Stimulated activated CD8-positive, alpha-beta memory T cell treated with anti-CD3 and anti-CD28 coated beads, Interleukin-12 subunit alpha, Interleukin-12 subunit beta, amount 100 ng/mL, for 24 hours (primary cell): ENCODE results near the gene TCF12.

Experiments
- DNase-seq: peaks from one replicate; pipeline ENCODE4 v3.0.0-alpha.2; 2020; ENCODE audit errors: extremely low read depth

TCF12 gene

DNA sequence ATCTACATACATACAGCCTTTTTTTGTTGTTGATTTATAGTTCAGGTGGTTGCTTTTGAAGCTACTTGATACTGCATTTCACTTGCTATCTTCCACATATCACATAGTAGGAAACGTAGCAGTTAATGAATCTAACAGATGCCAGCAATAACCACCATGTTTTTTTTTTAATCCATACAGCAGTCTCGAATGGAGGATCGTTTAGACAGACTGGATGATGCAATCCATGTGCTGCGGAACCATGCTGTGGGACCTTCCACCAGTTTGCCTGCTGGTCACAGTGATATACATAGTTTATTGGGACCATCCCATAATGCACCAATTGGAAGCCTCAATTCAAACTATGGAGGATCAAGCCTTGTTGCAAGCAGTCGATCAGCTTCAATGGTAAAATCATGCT, 334.6 kb downstream of the TCF12 start:
- no peak for DNase-seq

DNA sequence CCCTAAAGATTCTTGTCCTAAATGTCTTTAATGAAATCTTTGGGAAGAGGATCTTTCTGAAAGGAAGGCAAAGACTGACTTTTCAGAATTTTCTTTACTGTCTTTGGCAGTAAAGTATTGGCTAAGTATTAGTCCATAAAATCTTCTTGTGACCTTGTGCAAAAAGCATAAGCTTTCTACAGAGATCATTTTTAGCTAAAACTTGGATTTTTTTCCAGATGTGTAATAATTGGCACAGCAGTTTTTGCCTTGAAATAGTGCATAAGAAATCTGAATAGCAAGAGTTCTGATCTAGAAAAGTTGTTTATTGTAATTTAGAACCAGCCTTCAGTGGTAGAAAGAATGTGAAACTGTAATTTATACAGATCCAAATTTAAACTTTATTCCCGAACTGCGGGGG, 335.1 kb downstream of the TCF12 start:
- no peak for DNase-seq

DNA sequence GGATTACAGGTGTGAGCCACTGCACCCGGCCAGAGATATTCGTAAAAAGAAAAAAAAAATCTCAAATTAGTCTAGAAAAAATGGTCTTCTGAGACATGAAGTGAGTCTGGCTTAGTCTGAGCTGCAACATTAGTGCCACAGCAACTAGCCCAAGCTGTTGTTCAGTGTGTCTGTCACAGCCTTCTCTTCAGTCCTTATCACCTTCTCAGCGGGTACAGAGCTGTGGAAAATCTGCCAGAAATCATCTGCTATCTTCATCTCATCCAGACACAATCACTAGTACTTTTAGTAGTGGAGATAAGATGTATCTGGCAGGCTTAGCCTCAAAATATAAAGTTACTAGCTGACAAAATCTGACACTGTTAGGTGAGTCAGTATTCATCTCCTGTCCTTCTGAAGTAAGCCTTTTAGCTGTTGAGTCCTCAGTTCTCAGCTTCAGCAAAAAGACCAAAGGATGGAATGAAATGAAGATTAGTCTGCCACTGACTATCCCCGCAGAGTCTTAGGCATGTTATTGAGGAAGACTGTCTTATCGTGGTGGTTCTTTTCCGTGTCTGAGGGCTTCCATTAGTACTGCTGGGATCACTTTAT, 337.4 kb downstream of the TCF12 start:
- DNase-seq, result no peak

DNA sequence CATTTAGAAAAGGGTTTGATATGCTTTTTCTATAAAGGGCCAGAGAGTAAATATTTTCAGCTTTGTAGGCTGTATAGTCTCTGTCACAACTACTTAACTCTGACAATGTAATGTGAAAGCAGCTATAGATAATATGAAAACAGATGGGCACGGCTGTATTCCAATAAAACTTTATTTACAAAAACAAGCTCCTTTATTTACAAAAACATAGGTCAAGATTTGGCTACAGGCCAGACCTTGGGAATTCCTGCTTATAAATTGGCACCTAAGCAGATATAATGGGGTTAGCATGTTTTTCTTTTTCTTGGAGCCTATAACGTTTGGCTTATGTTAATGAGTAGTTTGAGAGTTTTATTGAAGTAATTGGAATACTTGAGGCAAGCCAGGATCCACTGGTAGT, 338.5 kb downstream of the TCF12 start:
- no peak for DNase-seq

DNA sequence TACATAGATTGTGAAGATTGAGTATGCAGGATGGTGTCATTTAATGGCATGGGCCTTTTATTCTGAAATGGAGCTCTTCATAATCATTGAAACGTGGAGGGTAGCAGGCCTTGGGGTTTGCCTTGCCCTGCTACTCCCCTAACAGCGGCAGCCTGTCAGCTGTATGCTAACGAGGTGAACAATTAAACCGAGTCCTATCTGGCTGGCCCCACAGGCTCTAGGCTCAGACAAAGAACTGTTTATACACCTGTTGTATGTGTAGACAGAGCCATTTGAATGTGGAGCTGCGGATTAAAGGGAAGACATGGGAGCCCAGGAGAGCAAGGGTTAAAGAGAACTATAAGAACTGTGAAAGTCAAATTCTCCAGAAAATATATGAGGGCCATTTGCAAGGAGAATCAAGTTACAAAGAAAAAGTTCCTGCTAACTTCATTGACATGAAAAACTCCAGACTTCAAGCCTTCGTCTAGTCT, 341.2 kb downstream of the TCF12 start:
- no peak for DNase-seq

DNA sequence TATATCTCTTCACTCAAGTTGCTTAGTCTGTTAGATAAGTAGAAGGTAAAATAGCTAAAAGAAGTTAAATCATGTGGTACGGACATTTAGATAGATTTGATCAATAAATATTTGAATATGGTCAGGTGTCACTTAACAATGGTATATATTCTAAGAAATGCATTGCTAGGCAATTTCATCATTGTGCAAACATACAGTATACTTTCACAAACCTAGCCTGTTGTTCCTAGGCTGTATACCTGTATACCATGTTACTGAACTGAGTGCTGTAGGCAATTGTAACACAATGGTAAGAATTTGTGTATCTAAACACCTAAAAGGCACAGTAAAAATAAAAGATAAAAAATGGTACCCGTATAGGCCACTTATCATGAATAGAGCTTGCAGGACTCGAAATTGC, 345.1 kb downstream of the TCF12 start:
- no peak for DNase-seq

DNA sequence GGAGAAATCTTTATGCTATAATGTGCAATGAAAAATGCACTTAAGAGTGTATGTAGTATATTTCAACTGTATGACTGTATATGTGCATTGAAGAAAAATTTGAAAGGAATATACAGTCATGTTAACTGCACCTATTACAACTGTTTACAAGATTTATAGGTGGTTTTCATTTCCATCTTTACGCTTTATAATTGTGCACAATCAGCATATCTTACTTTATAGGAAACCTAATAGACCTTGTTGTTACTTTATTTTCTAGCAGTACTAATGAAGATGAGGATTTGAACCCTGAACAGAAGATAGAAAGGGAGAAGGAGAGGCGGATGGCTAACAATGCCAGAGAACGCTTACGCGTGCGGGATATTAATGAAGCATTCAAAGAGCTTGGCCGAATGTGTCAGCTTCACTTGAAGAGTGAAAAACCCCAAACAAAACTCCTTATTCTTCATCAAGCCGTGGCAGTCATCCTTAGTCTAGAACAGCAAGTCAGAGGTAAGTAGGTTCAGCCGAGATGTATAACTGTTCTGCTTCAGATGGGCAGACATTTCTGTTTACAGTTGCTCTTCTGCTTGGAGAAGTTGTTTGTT, 354.4 kb downstream of the TCF12 start:
- DNase-seq, result no peak

DNA sequence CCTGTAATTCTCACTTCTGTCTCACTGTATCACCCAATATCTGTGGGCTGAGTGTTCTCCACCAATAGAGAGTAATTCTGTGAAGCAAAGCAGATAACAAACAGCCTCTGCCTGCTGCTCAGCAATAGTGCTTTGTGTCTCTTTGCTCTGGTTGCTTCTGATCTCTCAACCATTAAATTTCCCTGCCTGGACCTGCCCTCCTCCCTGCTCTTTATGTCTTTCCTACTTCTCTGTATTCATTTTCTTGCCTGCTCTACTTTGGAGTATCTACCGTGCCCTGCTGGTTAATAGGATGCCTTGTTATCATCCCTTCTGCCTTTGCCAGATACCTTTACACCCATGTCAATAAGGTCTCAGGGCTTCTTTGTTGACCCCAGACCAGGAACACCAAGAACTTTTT, 355.0 kb downstream of the TCF12 start:
- no peak for DNase-seq

DNA sequence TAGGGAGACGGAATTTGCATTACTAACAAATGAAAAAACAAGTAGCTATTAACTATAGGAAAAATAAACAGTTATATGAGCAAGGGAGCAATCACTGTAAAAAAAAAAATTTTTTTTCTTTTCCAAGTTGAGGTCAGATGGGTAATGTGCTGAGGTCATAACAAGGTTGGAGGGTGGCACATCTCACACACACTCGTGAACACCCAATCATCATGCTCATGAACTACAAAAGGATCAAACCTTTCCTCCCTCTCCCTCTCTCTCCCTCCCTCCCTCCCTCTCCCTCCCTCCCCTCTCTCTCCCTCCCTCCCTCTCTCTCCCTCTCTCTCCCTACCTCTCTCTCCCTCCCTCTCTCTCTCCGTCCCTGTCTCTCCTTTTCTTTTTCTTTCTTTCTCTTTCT, 360.0 kb downstream of the TCF12 start:
- DNase-seq, result no peak

DNA sequence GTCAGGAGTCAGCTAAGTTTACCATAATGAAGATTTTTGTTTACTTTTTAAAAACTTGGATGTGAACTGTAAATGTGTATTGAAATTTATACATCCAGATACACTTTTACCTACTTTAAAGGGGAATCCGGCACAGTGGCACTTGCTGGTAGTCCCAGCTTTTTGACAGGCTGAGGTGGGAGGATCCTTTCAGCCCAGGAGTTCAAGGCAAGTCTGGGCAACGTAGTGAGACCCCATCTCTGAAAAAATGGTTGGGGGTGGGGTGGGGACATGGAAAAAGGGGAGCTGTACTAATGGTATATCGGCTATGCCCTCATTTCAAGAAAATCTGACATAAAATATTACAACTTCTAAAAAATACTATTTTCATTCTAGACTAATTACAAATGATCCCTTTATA, 362.0 kb downstream of the TCF12 start:
- no peak for DNase-seq

DNA sequence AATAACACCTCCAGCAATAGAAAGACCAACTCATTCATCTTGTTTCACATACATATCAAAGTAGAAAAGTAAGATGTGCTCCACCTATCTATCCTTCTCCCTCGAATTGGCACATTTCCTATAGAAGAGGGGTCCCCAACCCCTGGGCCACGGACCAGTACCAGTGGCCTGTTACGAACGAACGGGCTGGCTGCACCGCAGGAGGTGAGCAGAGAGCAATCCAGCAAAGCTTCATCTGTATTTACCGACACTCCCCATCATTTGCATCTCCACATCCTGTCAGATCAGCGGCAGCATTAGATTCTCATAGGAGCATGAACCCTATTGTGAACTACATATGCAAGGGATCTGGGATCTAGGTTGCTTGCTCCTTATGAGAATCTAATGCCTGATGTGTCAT, 362.9 kb downstream of the TCF12 start:
- no peak for DNase-seq

DNA sequence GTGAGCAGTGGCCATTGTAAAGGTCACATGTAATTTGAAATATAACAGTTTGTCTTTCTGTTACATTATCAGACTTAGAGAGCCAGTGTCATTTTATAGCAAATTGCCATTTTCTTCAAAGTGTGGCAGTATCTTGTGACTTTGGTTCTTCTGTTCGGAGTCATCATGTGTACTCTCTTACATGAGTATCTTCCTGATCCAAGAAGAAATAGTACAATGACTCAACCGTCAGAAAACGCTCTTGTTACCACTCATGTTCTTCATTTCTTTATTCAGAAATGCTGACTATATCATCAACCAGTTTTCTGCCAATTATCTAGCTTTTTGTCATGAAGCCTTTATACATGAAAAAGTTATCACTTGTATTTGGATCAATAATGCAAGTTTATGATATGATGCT, 364.2 kb downstream of the TCF12 start:
- DNase-seq, result no peak

DNA sequence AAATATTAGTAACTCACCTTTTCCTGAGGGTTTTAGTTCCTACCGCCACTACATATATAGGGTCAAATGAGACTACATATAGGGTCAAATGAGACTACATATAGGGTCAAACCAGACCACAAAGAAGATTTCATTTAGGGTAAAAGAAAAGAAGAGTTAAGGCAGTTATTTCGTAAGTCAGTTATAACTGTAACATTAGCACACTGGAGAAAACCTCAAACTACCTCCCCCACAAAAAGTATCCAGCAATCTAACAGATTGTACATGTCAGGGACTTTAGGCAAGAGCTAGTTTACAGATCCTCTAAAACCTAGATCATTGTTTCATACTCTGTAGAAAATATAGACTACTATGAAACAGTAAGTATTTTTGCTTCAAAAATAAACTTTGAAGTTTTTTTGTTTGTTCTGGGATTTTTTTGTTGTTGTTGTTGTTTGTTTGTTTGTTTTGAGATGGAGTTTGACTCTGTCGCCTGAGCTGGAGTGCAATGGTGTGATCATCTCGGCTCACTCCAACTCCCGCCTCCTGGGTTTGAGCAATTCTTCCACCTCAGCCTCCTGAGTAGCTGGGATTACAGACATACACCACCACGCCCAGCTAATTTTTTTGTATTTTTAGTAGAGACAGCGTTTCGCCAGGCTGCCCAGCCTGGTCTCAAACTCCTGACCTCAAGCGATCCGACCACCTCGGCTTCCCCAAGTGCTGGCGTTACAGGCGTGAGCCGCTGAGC, 365.5 kb downstream of the TCF12 start:
- no peak for DNase-seq

DNA sequence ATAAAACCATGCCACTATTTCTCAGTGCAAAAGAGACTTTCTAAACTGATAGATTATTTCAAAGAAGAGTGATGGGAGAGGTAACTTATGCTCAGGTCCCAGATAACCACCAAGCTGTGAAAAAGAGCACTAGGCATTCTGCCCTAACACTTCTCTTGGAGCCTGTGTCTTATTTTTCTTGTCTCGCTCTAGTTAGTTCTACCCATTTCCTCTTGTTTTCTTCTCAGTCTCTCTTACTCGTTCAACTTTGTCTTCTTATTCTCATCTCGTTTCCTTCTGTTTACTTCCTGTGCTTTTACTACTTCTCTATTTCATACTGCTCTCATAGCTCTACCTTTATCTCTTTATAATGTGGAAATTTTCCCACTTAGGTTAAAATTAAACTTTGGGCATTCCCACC, 366.1 kb downstream of the TCF12 start:
- no peak for DNase-seq

DNA sequence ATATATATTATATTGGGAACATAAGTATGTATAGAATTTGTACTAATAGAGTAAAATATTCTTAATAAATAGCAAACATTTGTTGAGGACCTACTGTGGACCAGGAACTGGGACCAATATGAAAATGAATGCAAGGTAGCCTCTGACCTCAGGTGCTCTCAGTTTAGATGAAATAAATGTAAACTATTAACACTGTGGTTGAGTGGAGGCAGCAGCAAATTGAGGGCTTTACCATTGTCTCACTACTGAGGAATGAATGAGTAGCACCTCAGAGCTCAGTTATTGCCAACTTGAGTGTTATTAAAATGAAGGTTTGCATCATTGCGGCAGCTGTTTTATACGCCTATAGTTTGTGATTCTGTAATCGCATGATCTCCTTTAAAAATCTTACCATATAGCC, 366.9 kb downstream of the TCF12 start:
- DNase-seq, result no peak

DNA sequence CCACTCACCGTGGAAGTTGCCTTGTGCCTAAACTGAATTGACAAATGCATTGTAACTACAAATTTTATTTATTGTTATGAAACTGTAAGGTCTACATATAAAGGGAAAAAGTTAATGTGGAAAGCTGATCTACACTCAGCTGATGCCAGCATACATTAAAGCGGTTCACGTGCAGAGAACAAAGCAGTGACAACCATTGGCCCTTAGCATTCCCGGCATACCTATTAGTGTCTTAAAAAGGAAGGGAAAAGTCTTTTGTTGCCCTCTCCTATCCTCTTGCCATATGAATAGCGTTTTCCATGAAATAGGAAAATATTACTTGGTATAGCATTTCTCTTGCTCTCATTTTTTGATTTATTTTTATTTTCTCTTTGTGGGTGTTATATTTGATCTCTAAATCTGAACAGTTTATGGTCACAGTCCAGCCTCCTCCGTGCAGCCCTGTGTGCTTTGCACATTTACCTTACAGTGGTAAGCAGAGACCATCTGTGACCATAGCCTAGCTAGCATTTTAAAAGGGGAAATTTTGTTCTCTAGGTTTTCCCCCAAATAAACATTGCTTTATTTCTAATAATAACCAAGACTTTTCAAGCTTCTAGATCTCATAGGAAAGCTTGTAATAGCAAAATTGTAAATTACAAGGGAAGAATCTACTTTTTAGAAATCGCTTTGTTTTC, 368.1 kb downstream of the TCF12 start:
- DNase-seq, result no peak

DNA sequence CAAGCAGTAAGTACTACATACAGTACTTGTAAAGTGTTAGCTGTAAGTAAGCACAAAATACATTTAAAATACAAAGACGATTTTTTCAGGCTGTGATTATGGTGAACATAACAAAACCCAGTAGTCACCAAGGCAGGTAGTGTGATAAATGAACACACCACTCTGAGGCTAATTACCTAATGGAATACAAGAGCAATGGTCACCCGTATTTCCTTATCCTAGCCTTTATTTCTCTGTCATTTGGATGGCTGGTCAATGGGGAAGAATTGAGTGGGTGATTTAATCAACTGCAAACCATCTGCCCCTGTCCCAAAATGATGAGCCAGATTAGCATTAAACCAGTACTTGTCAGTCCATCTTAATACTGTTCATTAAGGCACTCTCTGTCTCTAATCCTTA, 368.7 kb downstream of the TCF12 start:
- DNase-seq, result no peak

DNA sequence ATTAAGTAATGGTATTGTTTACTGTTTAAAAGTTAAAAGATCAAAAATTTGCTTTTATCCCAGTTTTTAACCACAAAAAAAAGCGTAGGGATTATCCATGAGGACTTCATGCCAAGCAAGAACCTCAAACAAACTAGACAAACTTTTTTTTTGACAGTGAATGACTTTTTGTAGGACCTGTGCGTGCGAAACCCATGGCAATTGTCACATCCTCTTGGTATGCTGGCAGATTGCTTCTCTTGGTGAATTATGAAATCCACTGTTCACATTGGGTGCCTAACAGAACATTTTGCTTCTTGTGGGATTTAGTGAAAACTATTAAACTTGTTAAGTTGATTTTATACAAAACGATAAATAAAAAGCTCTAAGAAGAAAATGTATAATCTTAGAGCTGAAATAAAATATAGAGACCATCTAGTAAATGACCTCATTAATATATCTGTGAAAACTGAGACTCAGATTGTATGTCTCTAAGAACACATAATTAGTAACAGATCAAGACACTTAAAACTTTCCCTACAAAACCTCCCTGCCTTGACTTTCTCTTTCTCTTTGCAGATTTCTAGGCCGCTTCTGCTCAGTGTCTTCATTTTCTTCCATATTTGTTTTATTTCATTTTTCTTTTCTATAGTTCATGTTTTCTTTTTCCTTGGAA, 370.6 kb downstream of the TCF12 start:
- no peak for DNase-seq

DNA sequence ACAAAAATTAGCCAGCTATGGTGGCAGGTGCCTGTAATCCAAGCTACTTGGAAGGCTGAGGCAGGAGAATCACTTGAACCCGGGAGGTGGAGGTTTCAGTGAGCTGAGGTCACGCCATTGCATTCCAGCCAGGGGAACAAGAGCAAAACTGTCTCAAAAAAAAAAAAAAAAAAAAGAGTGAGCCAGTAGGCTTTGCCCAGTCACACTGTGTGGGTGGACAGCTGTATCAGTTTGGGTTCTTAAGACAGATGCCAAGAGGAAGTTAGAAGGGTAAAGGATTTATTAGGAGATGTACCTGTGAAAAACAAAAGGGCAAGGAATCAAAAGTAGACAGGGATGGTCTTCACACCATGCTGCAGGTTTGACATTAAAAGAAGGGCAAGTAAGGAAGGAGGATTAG, 371.7 kb downstream of the TCF12 start:
- no peak for DNase-seq

DNA sequence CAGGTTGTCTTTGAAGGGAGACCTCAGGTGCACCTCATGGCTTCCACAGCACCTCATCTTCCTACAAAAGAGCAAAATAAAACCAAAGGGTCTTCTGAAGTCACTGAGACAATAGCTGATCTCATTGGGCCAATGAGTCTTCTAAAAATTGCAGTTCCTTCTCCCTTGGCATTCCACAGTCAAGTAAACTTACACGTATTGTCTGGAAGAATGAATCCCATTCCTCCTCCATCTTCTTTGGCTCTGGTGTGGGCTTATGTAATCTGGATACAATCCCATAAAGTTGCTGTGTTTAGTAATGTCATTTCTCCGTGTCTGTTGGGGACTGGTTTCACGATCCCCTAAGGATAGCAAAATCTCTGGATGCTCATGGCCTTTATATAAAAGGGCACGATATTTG, 372.4 kb downstream of the TCF12 start:
- DNase-seq, result no peak

DNA sequence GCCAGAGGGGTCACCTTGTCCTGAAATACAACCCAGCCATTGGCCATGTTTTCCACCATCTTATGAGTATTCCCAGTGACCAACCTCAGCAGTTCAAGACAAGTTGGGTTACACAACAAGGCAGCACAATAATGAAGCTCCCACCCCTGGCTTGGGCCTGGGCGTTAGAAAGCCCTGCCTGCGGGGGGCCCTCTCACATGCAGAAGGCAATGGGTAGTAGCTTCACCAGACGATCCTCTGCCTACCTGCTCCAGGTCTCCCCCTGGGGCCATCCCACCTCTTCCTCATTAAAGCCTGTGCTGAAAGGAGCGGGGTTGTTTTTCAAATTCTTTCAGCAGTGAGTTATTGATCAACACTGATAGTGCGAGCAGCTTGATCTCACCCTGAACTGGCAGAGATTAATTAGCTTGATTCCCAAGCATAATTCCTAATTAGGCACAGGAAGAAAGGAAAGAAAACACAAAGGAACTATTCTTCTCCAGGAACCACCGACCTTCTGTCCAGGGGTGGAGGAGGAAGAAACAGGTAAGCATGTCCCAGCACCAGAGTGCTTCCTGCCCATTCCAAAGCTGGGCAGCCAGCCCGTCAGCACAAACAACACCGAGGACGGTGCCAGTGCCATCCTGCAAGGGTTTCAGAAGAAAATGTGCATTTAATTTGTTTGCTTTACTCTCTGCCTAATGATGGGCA, 378.2 kb downstream of the TCF12 start:
- DNase-seq, result no peak

DNA sequence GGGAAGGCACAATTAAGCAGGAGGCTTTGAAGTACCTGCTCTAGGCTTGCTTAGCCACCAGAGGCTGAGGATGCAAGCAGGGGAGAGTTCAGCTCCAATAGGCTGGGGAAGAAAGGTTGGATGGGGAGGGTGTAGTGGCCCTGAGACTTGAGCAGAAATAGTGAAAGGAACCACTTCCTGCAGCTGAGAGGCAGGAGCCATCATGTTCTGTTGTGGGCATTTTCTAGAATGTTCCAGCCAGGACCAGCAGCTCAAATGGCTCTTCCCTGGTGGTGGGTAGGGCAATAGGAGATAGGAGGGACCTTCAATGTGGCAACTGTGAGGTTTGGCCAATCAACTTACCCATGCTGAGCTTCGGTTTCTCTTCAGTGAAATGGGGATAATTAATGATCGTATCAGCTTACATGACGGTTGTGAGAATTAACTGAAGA, 378.7 kb downstream of the TCF12 start:
- no peak for DNase-seq
